ENCODE measurements around the gene SLC22A1.

Gene SLC22A1

GRCh38 chr6:160093946-160094345, 27.7 kb upstream of the SLC22A1 start:
- peaks cover 4% of the 10 kb centered on the region; the same call in 1 of the 2 replicates for H3K36me3 ChIP-seq (ENCODE audit: insufficient read depth)
- TF ChIP-seq CTCF (conservative IDR thresholded peaks at IDR 0.05; ENCODE audit: low read depth, low read length) = no peak
- H3K79me2 ChIP-seq (ENCODE audit: insufficient read depth, low read depth) = no peaks in the 10 kb centered on the region
- H3K4me2 ChIP-seq = no peak overlapping the region
- no peak overlapping the region for H2AFZ ChIP-seq (ENCODE audit: low read depth)
- H3K4me1 ChIP-seq (ENCODE audit: low read depth, poor library complexity, severe bottlenecking) = no peaks in the 10 kb centered on the region
- H3K27me3 ChIP-seq (ENCODE audit: insufficient read depth, low read depth) = no peaks in the 10 kb centered on the region
- H3K27ac ChIP-seq = no peak overlapping the region
- no peak overlapping the region for H3K4me3 ChIP-seq (IDR thresholded peaks at IDR 0.05; ENCODE audit: insufficient read depth, low read depth, low read length)
- H4K20me1 ChIP-seq (ENCODE audit: insufficient read depth) = no peaks in the 10 kb centered on the region
- no peak overlapping the region for H3K9ac ChIP-seq

GRCh38 chr6:160095146-160095845, 26.3 kb upstream of the SLC22A1 start:
- Histone ChIP-seq H3K4me1 (ENCODE audit: low read depth, poor library complexity, severe bottlenecking) (peaks cover 9% of the 10 kb centered on the region), H3K4me3 (IDR thresholded peaks at IDR 0.05; ENCODE audit: insufficient read depth, low read depth, low read length) (no peak overlapping the region), H3K27me3 (ENCODE audit: insufficient read depth, low read depth) (no peaks in the 10 kb centered on the region), H3K4me2 (no peak overlapping the region), H2AFZ (ENCODE audit: low read depth) (no peak overlapping the region), H3K36me3 (ENCODE audit: insufficient read depth) (peaks cover 2% of the 10 kb centered on the region; the same call in 1 of the 2 replicates), H3K27ac (no peak overlapping the region), H3K9ac (no peak overlapping the region), H4K20me1 (ENCODE audit: insufficient read depth) (no peaks in the 10 kb centered on the region), H3K79me2 (ENCODE audit: insufficient read depth, low read depth) (no peaks in the 10 kb centered on the region)
- TF ChIP-seq CTCF (conservative IDR thresholded peaks at IDR 0.05; ENCODE audit: low read depth, low read length) = no peak

- Histone ChIP-seq H3K9ac (no peak overlapping the region), H4K20me1 (ENCODE audit: insufficient read depth) (no peaks in the 10 kb centered on the region)
- no peak for TF ChIP-seq CTCF (conservative IDR thresholded peaks at IDR 0.05; ENCODE audit: low read depth, low read length)
Observed at GRCh38 chr6:160101277-160102205, 20.1 kb upstream of the SLC22A1 start.

DNA sequence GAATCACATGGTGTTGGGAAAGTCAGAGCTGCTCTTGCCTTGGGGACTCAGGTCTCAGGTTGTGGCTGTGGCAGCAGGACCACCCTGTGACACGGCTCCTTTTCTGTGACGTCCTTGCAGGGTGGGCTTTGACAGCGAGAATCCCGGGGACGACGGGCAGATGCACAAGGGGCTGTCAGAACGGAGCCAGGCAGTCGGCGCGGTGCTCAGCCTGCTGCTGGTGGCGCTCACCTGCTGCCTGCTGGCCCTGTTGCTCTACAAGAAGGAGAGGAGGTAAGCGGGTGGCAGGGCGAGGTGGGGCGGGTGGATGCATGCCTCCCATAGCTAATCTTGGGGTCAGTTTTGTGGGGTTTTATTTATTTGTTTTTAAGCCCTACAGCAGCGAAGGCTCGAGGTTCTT, 19.2 kb upstream of the SLC22A1 start:
- H3K4me1 ChIP-seq (ENCODE audit: low read depth, poor library complexity, severe bottlenecking) = peaks cover 12% of the 10 kb centered on the region
- no peak overlapping the region for H3K27ac ChIP-seq
- H3K4me3 ChIP-seq (IDR thresholded peaks at IDR 0.05; ENCODE audit: insufficient read depth, low read depth, low read length) = no peak overlapping the region
- no peak overlapping the region for H2AFZ ChIP-seq (ENCODE audit: low read depth)
- no peaks in the 10 kb centered on the region; the same call in 1 of the 2 replicates for H3K36me3 ChIP-seq (ENCODE audit: insufficient read depth)
- H3K9ac ChIP-seq = no peak overlapping the region
- no peaks in the 10 kb centered on the region for H3K27me3 ChIP-seq (ENCODE audit: insufficient read depth, low read depth)
- H3K79me2 ChIP-seq (ENCODE audit: insufficient read depth, low read depth) = no peaks in the 10 kb centered on the region
- no peak overlapping the region for H3K4me2 ChIP-seq
- H4K20me1 ChIP-seq (ENCODE audit: insufficient read depth) = no peaks in the 10 kb centered on the region
- no peak for TF ChIP-seq CTCF (conservative IDR thresholded peaks at IDR 0.05; ENCODE audit: low read depth, low read length)

More at GRCh38 chr6:160101277-160102205, 20.1 kb upstream of the SLC22A1 start:
- Histone ChIP-seq H2AFZ (ENCODE audit: low read depth) (no peak overlapping the region), H3K4me1 (ENCODE audit: low read depth, poor library complexity, severe bottlenecking) (peaks cover 12% of the 10 kb centered on the region), H3K36me3 (ENCODE audit: insufficient read depth) (no peaks in the 10 kb centered on the region; the same call in 1 of the 2 replicates), H3K27me3 (ENCODE audit: insufficient read depth, low read depth) (no peaks in the 10 kb centered on the region), H3K4me2 (no peak overlapping the region), H3K79me2 (ENCODE audit: insufficient read depth, low read depth) (no peaks in the 10 kb centered on the region), H3K4me3 (IDR thresholded peaks at IDR 0.05; ENCODE audit: insufficient read depth, low read depth, low read length) (no peak overlapping the region), H3K27ac (no peak overlapping the region)
